ENCODE measurements around the gene GNAO1.

DNA sequence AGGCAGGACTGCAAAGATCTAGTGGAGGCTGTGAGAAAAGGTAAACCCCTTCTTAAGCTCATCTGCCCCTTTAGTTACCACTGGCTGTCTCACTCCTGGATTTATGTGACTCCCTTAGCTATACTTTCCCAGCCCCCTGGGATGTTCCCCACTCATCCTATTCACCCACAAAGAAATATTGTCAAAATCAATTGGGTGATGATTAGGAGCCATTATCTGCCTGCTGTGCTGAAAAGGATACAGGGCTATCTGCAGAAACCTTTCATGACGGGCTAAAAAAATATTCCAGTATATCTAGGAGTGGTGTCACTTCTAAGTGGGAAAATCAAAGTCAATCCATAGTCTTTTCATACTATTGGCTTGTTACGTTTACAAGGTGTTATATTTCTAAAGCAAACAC, 8.0 kb upstream of the GNAO1 start:
- TF ChIP-seq, protein P1, sequence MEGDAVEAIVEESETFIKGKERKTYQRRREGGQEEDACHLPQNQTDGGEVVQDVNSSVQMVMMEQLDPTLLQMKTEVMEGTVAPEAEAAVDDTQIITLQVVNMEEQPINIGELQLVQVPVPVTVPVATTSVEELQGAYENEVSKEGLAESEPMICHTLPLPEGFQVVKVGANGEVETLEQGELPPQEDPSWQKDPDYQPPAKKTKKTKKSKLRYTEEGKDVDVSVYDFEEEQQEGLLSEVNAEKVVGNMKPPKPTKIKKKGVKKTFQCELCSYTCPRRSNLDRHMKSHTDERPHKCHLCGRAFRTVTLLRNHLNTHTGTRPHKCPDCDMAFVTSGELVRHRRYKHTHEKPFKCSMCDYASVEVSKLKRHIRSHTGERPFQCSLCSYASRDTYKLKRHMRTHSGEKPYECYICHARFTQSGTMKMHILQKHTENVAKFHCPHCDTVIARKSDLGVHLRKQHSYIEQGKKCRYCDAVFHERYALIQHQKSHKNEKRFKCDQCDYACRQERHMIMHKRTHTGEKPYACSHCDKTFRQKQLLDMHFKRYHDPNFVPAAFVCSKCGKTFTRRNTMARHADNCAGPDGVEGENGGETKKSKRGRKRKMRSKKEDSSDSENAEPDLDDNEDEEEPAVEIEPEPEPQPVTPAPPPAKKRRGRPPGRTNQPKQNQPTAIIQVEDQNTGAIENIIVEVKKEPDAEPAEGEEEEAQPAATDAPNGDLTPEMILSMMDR (IDR thresholded peaks at IDR 0.05) = no peak
- TF ChIP-seq POLR2A (IDR thresholded peaks at IDR 0.05) = no peak
- TF ChIP-seq EP300 (IDR thresholded peaks at IDR 0.05) = no peak
